H1 (cell line): ENCODE measurements around the gene CHD6. TPM values are rescaled to one million over a fixed set of nuclear protein-coding genes. Genes with fewer than 3 reads are reported as not detected.

ENCODE experiments used
- JUN ChIP-seq: IDR thresholded peaks from 2 replicates; pipeline ENCODE4 v1.6.1; 2011; ENCODE audit warnings: low read depth, mild to moderate bottlenecking, improper control_type of control experiment, low read length
- RAD21 ChIP-seq, 2 experiments: IDR thresholded peaks in 1 of 2; conservative IDR thresholded peaks in 1 of 2; 2 replicates each; pipeline ENCODE4 v1.6.1; 2011; ENCODE audit warnings: low read depth in 2 of 2, low read length in 2 of 2, improper control_type of control experiment in 1 of 2, inconsistent platforms in 1 of 2, mild to moderate bottlenecking in 1 of 2, moderate library complexity in 1 of 2
- polyA plus RNA-seq, 7 experiments: library from polyadenylated mRNA; depleted of rRNA in 3 of 7; stranded (reverse) in 5 of 7; unstranded in 2 of 7; fragments of >200 nt in 5 of 7; fragments of 200-250 nt in 2 of 7; gene quantifications; 1 replicate in 5 of 7; 2 replicates in 1 of 7; 4 replicates in 1 of 7; pipeline versions ENCODE4 v1.2.1 to v1.2.3, GENCODE V29; 2011 to 2013; ENCODE audit warnings: missing spikeins in 2 of 7, mixed read lengths in 2 of 7
- total RNA-seq: library from RNA; stranded (reverse); fragmentation: NEBNext Ultra II Directional; extraction: Animal tissue kit (Norgen Biotek cat#: 25700); gene quantifications from 2 replicates; pipeline ENCODE4 v1.2.1, GENCODE V29; 2021

The CHD6 gene
- total and polyA plus RNA-seq, 2 of the 8 experiments (the other 6 are each of a cell fraction or from before 2014, with no cell fraction given) = 11.1 to 62.9 TPM

DNA sequence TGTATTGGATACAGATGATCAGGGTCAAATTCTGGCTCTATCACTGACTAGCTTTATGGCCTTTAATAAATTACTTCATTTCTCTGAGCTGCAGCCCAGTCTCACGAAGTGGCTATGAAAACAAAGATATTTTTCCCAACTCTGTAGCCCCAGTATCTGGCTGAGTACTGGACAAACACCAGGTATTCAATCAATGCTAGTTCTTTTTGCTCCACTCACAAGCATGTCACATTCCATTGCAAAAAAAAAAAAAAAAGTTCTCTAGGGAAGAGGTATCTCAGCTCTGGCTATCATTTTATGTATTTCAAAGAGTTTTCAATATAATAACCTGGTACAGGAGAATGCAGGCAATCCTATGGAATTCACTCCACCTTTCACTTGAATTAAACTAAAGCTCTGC lies 3.1 kb downstream of the CHD6 start (continued):
- TF ChIP-seq RAD21 (IDR thresholded peaks at IDR 0.05 in 1 of 2, conservative IDR thresholded peaks at IDR 0.05 in 1 of 2; ENCODE audit: low read depth in 2 of 2, low read length in 2 of 2) (no peak), JUN (no peak)
